ENCODE data around the gene TP63.

Gene TP63

GRCh38 chr3:189824629-189825312 is 193.6 kb downstream of the TP63 start:
- no peak for DNase-seq (ENCODE audit: low read depth, low spot score)
- no peak for TF ChIP-seq SUZ12 (IDR thresholded peaks at IDR 0.05; ENCODE audit: extremely low read depth, insufficient read depth, insufficient read length)
- TF ChIP-seq YY1 (IDR thresholded peaks at IDR 0.05; ENCODE audit: insufficient read depth, insufficient read length), result no peak
- no peak for TF ChIP-seq ZNF274 (IDR thresholded peaks at IDR 0.05; ENCODE audit: low read depth, low read length)

GRCh38 chr3:189826566-189826965 is 195.4 kb downstream of the TP63 start:
- H3K36me3 ChIP-seq (ENCODE audit: insufficient read depth, insufficient read length, low read length), result no peaks in the 10 kb centered on the region
- TF ChIP-seq SUZ12 (IDR thresholded peaks at IDR 0.05; ENCODE audit: extremely low read depth, insufficient read depth, insufficient read length) (no peak), ZNF274 (IDR thresholded peaks at IDR 0.05; ENCODE audit: low read depth, low read length) (no peak), YY1 (IDR thresholded peaks at IDR 0.05; ENCODE audit: insufficient read depth, insufficient read length) (no peak)
- no peaks in the 10 kb centered on the region for H3K9me3 ChIP-seq (ENCODE audit: insufficient read depth, low read length)
- H3K9ac ChIP-seq (ENCODE audit: insufficient read length, low read depth), result no peak overlapping the region
- no peaks in the 10 kb centered on the region for H3K4me1 ChIP-seq (ENCODE audit: insufficient read depth, insufficient read length)
- no peaks in the 10 kb centered on the region for H3K27me3 ChIP-seq (ENCODE audit: insufficient read depth, insufficient read length)
- no peak for DNase-seq (ENCODE audit: low read depth, low spot score)
- no peak overlapping the region for H3K4me3 ChIP-seq (ENCODE audit: insufficient read length, low read depth)

More at GRCh38 chr3:189824629-189825312, 193.6 kb downstream of the TP63 start:
- Histone ChIP-seq H3K9me3 (ENCODE audit: insufficient read depth, low read length) (no peaks in the 10 kb centered on the region), H3K36me3 (ENCODE audit: insufficient read depth, insufficient read length, low read length) (no peaks in the 10 kb centered on the region), H3K27me3 (ENCODE audit: insufficient read depth, insufficient read length) (no peaks in the 10 kb centered on the region), H3K9ac (ENCODE audit: insufficient read length, low read depth) (no peak overlapping the region), H3K4me3 (ENCODE audit: insufficient read length, low read depth) (no peak overlapping the region), H3K4me1 (ENCODE audit: insufficient read depth, insufficient read length) (no peaks in the 10 kb centered on the region)

GRCh38 chr3:189827108-189827507 is 195.9 kb downstream of the TP63 start:
- DNase-seq (ENCODE audit: low read depth, low spot score), result no peak
- no peaks in the 10 kb centered on the region for H3K36me3 ChIP-seq (ENCODE audit: insufficient read depth, insufficient read length, low read length)
- no peaks in the 10 kb centered on the region for H3K4me1 ChIP-seq (ENCODE audit: insufficient read depth, insufficient read length)
- TF ChIP-seq YY1 (IDR thresholded peaks at IDR 0.05; ENCODE audit: insufficient read depth, insufficient read length) (no peak), SUZ12 (IDR thresholded peaks at IDR 0.05; ENCODE audit: extremely low read depth, insufficient read depth, insufficient read length) (no peak), ZNF274 (IDR thresholded peaks at IDR 0.05; ENCODE audit: low read depth, low read length) (no peak)
- no peaks in the 10 kb centered on the region for H3K27me3 ChIP-seq (ENCODE audit: insufficient read depth, insufficient read length)
- no peak overlapping the region for H3K4me3 ChIP-seq (ENCODE audit: insufficient read length, low read depth)
- H3K9ac ChIP-seq (ENCODE audit: insufficient read length, low read depth), result no peak overlapping the region
- no peaks in the 10 kb centered on the region for H3K9me3 ChIP-seq (ENCODE audit: insufficient read depth, low read length)

- Histone ChIP-seq H3K9ac (ENCODE audit: insufficient read length, low read depth) (no peak overlapping the region), H3K36me3 (ENCODE audit: insufficient read depth, insufficient read length, low read length) (no peaks in the 10 kb centered on the region), H3K4me1 (ENCODE audit: insufficient read depth, insufficient read length) (no peaks in the 10 kb centered on the region), H3K27me3 (ENCODE audit: insufficient read depth, insufficient read length) (no peaks in the 10 kb centered on the region), H3K9me3 (ENCODE audit: insufficient read depth, low read length) (no peaks in the 10 kb centered on the region), H3K4me3 (ENCODE audit: insufficient read length, low read depth) (no peak overlapping the region)
- no peak for DNase-seq (ENCODE audit: low read depth, low spot score)
- TF ChIP-seq ZNF274 (IDR thresholded peaks at IDR 0.05; ENCODE audit: low read depth, low read length), result no peak
- TF ChIP-seq SUZ12 (IDR thresholded peaks at IDR 0.05; ENCODE audit: extremely low read depth, insufficient read depth, insufficient read length), result no peak
- TF ChIP-seq YY1 (IDR thresholded peaks at IDR 0.05; ENCODE audit: insufficient read depth, insufficient read length), result no peak
These were observed 199.2 kb downstream of the TP63 start for GRCh38 chr3:189830401-189830800.

- Histone ChIP-seq H3K4me1 (ENCODE audit: insufficient read depth, insufficient read length) (no peaks in the 10 kb centered on the region), H3K36me3 (ENCODE audit: insufficient read depth, insufficient read length, low read length) (no peaks in the 10 kb centered on the region), H3K9me3 (ENCODE audit: insufficient read depth, low read length) (no peaks in the 10 kb centered on the region), H3K9ac (ENCODE audit: insufficient read length, low read depth) (no peak overlapping the region), H3K4me3 (ENCODE audit: insufficient read length, low read depth) (no peak overlapping the region), H3K27me3 (ENCODE audit: insufficient read depth, insufficient read length) (no peaks in the 10 kb centered on the region)
- DNase-seq (ENCODE audit: low read depth, low spot score), result no peak
- TF ChIP-seq SUZ12 (IDR thresholded peaks at IDR 0.05; ENCODE audit: extremely low read depth, insufficient read depth, insufficient read length) (no peak), YY1 (IDR thresholded peaks at IDR 0.05; ENCODE audit: insufficient read depth, insufficient read length) (no peak), ZNF274 (IDR thresholded peaks at IDR 0.05; ENCODE audit: low read depth, low read length) (no peak)
These were observed 202.1 kb downstream of the TP63 start for GRCh38 chr3:189833266-189833665.

GRCh38 chr3:189833996-189834395 is 202.8 kb downstream of the TP63 start:
- no peaks in the 10 kb centered on the region for H3K4me1 ChIP-seq (ENCODE audit: insufficient read depth, insufficient read length)
- no peak overlapping the region for H3K9ac ChIP-seq (ENCODE audit: insufficient read length, low read depth)
- TF ChIP-seq YY1 (IDR thresholded peaks at IDR 0.05; ENCODE audit: insufficient read depth, insufficient read length) (no peak), SUZ12 (IDR thresholded peaks at IDR 0.05; ENCODE audit: extremely low read depth, insufficient read depth, insufficient read length) (no peak), ZNF274 (IDR thresholded peaks at IDR 0.05; ENCODE audit: low read depth, low read length) (no peak)
- H3K27me3 ChIP-seq (ENCODE audit: insufficient read depth, insufficient read length), result no peaks in the 10 kb centered on the region
- no peak for DNase-seq (ENCODE audit: low read depth, low spot score)
- no peak overlapping the region for H3K4me3 ChIP-seq (ENCODE audit: insufficient read length, low read depth)
- no peaks in the 10 kb centered on the region for H3K9me3 ChIP-seq (ENCODE audit: insufficient read depth, low read length)
- no peaks in the 10 kb centered on the region for H3K36me3 ChIP-seq (ENCODE audit: insufficient read depth, insufficient read length, low read length)

GRCh38 chr3:189834462-189834861 is 203.3 kb downstream of the TP63 start:
- Histone ChIP-seq H3K9ac (ENCODE audit: insufficient read length, low read depth) (no peak overlapping the region), H3K4me3 (ENCODE audit: insufficient read length, low read depth) (no peak overlapping the region), H3K27me3 (ENCODE audit: insufficient read depth, insufficient read length) (no peaks in the 10 kb centered on the region), H3K9me3 (ENCODE audit: insufficient read depth, low read length) (no peaks in the 10 kb centered on the region), H3K4me1 (ENCODE audit: insufficient read depth, insufficient read length) (no peaks in the 10 kb centered on the region), H3K36me3 (ENCODE audit: insufficient read depth, insufficient read length, low read length) (no peaks in the 10 kb centered on the region)
- DNase-seq (ENCODE audit: low read depth, low spot score), result no peak
- TF ChIP-seq YY1 (IDR thresholded peaks at IDR 0.05; ENCODE audit: insufficient read depth, insufficient read length) (no peak), ZNF274 (IDR thresholded peaks at IDR 0.05; ENCODE audit: low read depth, low read length) (no peak), SUZ12 (IDR thresholded peaks at IDR 0.05; ENCODE audit: extremely low read depth, insufficient read depth, insufficient read length) (no peak)
